ENCODE data around the gene CPN1.
"Not testable (repeated sequence)": the region's sequence is repeated elsewhere in the genome, so short reads cannot be mapped to it uniquely, and the experiment has no call there.

The CPN1 gene

DNA sequence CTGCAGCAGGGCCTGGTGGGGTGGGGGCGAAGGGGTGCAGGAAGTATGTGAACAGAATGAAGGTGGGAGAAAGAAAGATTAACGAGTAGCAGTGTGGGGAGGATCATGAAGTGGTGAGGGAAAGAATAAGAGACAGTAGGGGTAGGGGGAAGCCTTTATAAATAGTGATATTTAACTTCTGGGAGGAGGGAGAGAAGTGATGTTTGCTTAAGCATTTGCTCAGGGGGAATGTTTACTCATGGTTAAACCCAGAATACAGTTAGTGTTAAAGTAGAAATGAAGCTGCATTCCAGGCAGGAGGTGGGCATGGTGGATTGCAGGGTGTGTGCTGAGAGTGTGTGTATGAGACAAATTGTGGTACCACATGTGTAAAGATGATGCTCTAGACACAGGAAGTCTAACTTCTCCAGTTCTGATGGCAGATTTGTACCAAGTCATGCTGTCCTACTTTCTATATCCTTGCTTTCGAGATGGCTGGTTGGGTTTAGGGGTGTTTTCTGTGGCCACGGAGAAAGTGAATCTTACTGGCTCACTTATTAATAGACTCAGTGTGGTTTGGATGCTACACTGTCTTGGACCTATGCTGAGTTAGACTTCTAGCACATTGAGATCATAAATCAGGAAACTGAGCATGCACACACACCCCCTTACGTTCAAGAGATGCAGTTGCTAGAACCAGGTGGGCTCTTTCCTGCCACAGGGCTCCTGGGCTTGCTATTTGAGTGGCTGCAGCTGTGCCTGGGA, 61.4 kb downstream of the CPN1 start:
- peak; percentile 58 for DNase-seq

DNA sequence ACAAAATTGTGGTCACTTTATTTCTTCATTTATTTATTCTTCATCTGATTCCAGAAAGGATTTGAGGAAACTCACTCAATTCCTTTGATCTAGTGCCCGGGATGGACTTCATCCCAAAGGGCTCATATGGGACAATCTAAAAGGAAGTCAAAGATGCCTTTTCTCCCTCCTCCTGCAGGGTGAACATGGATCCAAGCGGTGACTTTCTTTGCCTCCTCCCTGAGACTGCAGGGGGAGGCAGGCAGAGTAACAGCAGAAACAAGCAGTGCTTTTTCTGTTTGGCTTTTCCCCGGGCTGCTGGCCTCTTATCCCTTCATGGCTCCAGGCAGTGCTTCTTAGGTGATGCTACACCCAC, 61.9 kb downstream of the CPN1 start:
- DNase-seq = no peak

- DNase-seq = peak; percentile 54
These were observed 67.5 kb downstream of the CPN1 start for GRCh38 chr10:100014071-100014762.

DNA sequence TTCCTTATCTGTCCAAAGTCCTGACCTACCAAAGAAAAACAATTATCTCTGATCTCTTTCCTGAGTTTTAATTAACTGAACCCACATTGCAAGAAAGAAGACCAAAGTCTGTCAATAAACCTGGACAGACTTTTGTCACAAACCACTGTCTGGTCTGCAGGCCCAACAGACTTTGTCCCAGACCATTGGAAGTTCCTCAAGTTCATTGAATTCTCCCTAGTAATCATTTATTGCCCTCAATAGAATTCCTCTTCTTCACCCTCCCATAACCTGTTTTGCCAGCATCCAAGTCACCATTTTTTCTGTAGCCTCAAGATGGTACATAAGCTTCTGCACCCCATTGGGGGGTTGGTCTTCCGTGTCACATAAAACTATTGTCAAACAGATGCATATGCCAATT, 68.0 kb downstream of the CPN1 start:
- no peak for DNase-seq

- not testable (repeated sequence) for DNase-seq
These were observed 69.8 kb downstream of the CPN1 start for GRCh38 chr10:100011906-100012305.

GRCh38 chr10:100009793-100010676, 71.6 kb downstream of the CPN1 start, which contains the start of gene DNMBP:
Gene DNMBP, minus strand, starts transcription at chr10:100009947. Its CDS starts 37,823 bp downstream, at chr10:99972124.
- DNase-seq = peak; percentile 64

DNA sequence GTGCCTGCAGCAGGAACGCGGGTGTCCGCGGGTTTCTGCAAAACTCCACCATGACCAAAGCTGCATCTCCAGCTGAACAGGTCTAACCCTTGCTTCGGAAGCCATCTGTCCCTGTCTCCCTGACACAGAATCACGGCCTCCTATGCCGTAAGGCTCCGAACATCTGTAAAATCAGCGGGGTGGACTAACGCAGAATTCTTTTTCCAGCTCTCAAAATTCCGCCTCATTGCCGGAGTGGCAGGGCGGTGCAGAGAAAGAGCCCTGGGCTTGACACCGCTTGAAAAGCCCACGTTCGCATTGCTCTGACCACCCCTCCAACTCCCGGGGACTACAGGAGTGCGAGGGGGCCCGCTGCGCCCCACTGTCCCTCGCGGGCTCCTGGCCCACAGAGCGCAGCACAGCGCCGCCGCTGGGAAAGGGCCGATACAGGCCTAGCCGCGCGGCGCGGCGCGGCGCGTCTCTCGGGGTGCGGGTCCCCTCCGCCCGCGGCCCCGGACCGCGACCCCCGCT, 72.3 kb downstream of the CPN1 start:
- DNase-seq = no peak

- no peak for DNase-seq
These were observed 72.9 kb downstream of the CPN1 start for GRCh38 chr10:100008708-100009282.

DNA sequence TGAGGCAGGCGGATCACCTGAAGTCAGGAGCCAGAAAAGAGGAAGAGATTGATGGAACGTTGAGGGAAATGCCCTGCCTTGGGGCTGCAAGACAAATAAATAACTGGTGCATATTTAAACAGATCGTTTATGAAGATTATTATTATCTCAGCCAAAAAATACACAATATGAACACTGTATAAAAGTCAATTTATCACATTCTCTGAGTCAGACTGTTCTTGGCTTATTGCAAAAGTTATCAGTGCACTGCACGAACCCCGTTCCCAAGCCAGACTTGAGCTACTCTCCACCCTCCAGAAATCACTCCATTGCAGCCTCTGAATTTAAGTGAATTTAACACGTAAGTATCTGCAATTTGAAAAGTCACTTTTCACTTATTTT, 73.5 kb downstream of the CPN1 start:
- no peak for DNase-seq

DNA sequence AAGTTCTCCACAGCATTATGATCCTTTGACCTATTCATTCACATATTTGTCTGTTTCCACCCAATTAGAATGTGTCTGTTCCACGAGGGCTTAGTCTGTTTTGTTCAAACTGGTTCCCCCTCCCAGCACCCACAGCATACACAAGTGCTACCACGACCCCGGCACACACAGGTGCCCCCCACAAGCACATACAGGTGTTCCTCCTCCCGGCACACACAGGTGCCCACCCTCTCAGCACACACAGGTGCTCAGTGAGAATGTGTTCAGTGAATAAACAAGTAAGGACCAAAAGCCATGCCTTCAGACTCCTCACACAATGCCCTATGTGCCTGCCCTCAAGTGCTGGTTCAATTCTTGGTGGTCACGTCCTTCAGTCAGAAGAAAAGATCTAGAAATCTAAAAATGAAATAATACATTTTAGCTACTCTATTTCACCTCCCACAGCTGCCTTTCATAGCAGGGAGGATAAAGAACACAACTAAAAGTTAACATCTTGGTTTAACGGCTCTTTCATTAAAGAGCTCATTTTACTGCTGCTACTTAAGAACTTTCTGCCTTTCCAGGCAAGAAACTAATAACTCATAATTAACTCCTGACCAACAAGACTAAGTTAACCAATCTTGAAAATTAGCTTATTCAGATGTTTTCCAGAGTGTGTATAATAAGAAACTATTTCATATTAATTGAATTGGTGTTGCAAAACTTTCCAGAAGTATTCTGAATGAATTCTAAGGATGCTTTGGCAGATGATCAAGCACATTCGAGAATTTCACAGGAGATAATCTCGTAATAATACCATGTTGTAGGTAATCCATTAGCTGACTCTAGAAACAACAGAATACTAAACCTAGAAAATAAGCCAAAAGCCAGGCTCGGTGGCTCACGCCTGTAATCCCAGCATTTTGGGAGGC, 74.2 kb downstream of the CPN1 start:
- DNase-seq = no peak

- no peak for DNase-seq
These were observed 75.3 kb downstream of the CPN1 start for GRCh38 chr10:100006243-100006886.

DNA sequence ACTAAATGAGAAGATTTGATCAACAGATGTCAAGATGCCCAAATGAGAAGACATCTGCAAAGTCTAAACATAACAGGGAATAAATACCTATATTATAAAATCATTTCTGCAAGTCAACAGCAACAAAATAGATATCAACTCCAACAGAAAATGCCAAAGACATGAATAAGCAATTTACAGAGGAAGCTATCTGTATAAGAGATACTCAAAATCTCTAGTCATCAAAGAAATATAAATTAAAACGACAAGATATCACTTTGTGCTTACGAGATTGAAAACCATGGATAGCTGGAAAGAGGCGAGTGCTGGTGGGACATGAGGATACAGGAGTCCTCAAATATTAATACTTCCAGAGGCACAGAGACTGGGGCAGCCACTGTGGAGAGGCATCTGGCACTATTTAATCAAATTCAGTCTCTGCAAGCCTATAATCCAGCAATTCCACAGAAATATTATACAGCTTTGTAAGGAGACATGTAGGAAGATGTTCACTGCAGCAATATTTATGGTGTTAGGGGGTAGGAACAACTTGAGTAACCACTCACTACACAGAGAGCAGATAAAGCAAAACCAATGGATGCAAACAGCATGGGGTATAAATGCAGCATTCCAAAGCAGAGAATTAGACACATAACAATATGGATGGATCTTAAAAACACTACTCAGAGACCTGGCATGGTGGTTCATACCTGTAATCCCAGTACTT, 76.7 kb downstream of the CPN1 start:
- no peak for DNase-seq

DNA sequence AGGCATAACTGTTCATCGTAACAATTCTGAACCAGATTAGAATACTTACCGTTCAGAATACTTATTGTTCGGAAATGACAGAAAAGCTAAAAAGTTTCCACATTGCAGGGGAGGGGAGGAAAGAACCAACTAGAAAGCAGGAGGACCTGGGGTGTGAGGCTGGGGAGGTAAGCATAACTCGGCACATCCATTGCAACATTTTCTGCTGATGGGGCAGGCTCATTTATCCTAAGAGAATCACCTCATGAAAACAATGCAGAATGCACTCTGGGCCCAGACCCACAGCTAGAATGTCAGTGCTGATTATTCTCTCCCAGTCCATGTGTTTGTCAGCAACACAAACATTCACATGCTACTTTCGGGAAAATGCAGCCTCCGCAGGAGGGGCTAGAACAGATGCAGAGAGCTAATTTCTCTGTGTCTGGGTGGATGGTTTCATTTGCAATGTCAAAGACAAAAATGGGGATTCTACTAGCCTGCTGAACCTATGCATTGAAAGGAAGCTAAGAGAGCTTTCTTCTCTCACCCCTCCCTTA, 81.5 kb downstream of the CPN1 start:
- no peak for DNase-seq

GRCh38 chr10:99999319-100000108, 82.2 kb downstream of the CPN1 start:
- no peak for DNase-seq

GRCh38 chr10:99998889-99999288, 82.8 kb downstream of the CPN1 start:
- no peak for DNase-seq

DNA sequence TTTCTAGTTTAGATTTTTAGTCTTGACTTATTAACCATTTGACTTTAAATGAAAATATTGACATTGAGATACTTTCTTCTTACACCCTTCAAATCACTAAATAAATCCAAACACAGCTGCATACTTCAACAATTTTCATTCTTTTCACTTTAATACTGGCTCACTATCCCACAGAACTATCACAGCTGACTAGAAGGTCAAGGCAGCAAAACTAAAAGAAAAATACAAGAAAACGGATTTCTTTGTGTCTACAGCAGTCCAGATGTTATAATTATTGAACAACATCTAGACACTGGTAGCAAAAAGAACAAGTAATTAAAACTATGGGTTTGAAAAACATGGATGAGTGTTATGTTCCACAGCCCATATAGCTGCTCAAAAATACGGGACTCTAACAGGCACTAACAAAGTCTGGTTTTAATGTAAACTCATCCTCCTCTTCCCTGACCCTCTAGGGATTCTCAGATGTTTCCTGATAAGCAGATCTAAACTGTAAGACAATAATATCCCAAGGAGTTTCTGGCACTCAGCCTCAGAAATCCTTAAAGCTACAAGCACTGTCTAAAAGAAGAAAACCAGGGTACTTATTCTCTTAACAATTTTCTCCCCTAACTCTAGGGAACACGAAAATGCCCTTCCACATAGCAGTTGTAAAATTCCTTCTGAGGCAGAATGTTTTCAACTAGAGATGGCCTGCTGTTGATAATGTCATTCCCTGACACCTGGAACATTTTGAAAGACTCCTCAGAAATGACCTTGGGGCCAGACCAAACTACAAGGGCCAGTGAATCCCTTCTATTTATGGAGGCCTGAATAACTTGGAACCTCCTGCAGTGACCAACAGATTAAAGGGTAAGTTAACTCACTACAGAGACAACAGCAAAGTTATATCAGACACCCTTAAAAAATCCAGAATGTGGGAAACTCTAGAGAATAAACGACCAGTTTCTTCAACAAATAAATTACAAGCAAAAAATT, 84.7 kb downstream of the CPN1 start:
- DNase-seq = no peak

DNA sequence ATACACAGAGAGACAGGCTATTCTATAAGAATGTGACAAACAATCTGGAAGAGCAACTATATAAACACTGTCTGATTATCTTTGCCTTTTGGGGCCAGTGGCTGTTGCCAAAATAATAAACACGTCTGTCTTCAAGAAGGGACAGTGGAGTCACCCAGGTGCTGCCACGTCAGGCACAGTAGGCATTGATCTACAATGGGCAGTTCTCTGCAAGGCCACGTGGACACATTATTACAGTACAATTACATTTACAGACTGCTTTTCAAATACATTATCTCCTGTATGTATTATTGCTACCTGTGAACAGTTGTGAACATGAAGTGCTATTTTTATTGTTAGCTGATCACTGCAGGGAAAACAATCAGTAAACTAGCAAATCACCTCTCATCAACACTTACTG, 86.0 kb downstream of the CPN1 start:
- no peak for DNase-seq

- DNase-seq = no peak
These were observed 86.4 kb downstream of the CPN1 start for GRCh38 chr10:99995269-99995668.
